ENCODE data around the gene BLOC1S3.
A peak's percentile ranks its signal among the peaks of the same experiment; 100 is the strongest.

BLOC1S3 gene, protein sequence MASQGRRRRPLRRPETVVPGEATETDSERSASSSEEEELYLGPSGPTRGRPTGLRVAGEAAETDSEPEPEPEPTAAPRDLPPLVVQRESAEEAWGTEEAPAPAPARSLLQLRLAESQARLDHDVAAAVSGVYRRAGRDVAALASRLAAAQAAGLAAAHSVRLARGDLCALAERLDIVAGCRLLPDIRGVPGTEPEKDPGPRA

DNA sequence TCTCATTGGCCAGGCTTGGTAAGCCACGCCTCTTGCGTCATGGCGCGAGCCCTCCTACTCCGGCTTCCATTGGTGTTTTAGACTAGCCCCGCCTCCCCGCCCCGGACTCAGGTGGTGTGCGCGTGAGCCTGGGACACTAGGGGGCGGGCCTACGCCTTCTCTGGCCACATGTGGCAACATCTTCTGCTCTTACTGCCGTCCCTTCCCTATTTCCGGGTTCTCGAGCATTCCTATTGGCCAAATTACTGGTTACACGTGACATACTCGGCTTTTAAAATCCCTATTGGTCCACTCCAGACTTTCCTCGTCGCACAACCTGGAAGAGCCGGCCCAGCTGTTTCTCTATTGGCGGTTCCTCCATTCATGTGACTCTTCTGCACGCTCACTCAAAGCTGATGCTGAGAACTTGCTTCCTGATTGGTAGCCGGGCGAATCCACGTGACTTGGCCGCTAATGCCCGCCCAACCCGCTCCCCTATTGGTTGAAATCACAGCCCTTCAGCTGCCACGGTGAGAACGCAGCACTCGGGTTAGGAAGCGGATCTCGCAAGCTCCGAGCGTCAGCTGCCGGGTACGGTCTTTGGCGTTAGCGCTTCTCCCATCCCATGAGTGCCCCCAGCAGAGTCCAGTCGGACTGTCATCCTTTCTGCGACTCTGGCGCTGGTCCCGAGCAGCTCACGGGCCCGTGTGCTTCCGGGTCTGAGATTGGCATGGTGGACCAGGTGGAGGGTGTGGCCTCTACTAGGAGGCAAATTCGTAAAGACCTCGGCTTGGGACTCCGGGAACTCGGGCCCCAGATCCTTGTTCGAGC, at the start of gene BLOC1S3:
Gene BLOC1S3 (plus strand): TSS at position 523 of the 810 bp plus-strand sequence. CDS start 513 bp downstream, outside the sequence.
- DNase-seq: peak; percentile 100

DNA sequence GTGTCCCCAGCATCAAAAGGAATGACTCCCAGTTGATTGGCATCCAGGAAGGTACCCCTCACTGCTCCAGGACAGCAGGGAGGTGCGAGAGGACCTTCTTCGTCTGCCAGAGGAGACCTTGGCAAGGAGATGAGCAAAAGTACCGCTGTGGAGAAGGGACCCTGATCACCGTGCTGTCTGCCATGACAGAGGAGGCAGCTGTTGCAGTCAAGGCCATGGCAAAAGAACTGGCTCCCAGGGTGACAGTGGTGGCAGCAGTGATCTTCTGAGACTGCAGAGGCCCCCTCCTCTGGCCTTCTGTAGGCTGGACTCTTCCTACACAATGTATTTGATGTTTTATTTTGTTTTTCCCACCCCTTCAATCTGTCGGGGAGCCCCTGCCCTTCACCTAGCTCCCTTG, 49.8 kb upstream of the BLOC1S3 start:
- DNase-seq: no peak

DNA sequence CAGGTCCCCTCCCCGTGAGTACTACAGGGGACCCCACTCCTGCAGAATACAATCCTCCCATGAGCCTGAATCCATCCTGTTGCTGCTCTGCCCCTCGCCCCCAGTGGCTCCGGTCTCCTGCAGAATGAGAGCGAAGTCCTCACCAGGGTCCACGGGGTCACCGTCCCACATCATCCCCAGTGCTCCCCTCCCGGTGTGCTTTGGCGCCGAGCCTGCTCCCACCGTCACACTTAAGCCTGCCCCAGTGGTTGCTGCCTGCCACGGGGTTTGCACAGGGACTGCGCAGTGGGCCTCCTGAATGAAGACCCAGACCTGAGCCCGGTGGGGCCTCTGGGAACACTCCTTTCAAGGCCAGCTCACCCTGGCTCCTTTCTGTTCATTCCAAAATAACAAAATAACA, 48.3 kb upstream of the BLOC1S3 start:
- DNase-seq: no peak

DNA sequence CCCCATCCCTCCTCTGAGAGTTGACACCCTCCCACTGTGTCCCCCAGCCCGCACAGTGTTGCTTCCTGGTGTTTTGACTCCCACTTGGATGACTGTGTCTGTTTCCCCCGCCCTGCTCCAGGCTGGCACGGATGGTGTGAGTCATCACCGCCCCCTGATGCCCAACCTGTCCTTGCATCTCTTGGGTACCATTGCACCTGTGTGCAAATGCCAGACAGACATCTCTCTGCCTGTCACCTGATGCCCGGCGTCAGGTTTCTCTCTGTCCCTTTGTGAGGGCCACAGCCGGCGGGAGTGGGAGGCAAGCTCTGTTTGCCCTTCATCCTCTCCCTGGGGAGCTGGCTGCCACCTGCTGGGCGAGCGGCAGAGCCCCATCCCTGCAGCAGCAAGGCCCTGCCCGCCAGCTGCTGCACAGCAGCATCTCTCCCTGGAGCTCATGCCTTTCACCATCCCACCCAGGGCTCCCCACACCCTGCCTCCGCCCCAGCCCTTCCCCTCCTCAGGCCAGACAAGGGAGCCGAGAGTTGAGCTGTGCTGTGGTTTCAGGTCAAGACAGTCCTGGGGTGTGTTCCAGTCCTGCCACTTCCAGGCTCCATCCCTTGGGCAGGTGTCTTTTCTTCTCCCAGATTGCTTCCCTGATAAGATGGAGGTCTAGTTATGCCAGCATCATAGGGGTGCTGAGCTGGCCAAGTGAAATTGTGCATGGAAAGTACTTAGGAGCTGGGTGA, 47.5 kb upstream of the BLOC1S3 start:
- no peak for DNase-seq

DNA sequence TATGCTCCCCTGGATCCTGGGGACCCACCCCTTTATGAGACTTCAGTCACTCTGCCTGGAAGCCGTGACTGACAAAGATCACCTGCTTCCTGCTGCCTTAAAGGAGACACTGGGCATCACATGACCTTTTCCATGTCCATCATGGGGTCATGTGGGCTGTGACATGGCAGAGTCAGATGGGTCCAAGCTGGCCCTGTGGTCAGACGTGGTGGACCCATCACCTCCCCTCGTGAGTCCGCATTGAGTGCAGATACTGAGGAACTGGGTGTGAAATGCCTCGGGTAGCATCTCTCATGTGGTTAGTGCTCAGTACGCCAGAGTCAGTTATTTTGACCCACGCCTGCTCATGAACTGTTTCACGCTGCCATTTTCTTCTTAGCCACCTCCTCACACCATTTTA, 44.9 kb upstream of the BLOC1S3 start:
- no peak for DNase-seq

DNA sequence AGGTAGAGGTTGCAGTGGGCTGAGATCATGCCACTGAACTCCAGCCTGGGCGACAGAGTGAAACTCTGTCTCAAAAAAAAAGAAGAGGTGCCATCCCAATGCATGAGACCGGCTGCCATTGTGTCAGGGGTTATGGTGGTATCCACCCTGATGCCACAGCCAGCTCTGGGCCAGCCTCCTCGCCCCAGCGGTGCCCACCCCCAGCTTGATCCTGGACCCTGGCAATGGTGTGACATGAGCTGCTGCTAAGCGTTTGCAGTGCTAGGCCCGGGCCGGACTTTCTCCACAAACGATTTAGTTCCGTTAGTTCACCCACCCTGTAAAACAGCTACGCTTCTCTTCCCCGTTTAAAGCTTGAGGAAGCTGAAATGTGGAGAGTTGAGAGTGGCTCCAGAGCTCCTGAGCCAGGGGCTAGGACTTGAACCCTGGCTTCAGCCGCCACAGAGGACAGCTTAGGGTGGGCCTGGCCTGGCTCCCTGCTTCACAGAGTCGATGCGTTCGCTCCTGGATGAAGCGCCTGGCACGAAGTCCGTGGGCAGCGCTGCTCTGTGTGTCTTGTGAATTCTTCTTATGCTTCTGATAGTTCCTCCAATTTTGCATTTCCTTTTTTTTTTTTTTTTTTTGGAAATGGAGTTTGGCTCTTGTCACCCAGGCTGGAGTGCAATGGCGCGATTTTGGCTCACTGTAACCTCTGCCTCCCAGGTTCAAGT, 43.3 kb upstream of the BLOC1S3 start:
- no peak for DNase-seq

DNA sequence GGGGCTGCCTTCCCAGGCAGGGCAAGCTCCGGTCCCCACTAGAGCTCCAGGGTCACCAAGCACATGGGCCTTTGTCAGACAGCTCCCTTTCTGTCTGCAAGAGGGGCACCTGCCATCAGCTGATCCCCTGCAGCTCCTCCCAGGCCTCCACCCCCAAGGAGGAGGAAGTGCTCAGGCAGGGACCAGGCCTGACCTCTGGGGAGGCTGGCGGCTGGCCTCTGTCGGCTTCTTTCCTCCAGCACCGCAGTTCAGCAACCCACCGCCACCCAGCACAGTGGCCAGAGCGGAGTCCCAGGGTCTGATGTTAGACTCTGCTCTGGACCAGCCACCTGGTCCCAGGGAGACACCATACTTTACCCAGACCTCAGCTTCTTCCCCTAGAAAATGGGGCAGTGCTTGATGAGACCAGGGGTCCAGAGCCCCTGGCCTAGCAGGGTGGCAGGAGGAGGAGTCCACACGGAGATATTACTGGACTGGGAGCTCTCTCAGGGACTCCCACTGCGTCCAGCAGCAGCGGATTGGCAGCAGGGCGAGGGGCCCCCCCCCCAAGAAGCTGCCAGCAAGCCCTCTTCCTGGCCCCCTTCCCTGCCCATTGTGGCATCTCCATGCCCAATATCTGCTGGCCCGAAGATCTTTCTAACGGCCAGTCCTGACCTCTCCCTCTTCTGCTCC, 41.9 kb upstream of the BLOC1S3 start:
- no peak for DNase-seq

DNA sequence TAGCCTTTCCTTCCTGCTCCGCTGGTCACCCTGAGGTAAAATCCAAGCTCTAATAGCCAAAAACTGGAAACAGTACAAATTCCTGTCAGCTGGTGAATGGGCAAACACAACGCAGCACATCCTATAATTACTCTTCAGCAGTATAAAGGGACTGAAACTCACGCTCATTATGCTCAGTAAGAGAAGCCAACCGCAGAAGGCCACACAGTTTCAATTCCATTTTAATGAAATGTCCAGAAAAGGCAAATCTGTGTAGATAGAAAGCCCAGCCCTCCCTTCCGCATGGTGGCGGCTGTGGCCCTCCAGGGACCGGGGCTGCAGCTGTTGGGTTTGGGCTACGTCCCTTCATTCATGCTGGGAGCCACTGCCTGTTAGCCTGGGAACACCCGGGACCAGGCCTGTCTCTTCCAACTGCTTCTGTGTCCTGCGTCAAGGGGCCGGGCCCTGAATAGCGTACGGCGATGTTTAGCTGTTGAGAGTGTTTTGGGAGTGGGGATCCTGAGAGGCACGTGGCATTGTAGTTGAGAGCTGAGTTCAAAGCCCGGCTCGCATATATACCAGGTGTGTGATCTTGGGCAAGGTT, 41.3 kb upstream of the BLOC1S3 start:
- no peak for DNase-seq

DNA sequence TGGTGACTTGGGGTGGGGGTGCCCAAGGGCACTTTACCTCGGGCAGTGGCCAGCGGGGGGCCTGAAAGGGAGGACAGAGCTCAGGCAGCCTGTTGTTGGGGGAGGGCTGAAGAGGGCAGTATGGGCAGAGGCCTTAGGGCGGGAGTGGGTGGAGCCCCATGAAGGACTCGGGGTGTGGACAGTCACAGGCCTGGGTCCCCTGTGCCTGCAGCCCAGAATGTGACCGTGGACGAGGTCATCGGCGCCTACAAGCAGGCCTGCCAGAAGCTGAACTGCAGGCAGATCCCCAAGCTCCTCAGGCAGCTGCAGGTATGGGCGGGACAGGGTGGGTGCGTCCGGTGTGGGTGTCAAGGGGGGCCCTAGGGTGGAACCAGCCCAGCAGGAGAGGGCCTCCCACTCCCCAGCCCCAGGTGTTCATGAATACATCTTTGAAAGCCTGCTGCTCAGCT, 40.3 kb upstream of the BLOC1S3 start:
- no peak for DNase-seq

DNA sequence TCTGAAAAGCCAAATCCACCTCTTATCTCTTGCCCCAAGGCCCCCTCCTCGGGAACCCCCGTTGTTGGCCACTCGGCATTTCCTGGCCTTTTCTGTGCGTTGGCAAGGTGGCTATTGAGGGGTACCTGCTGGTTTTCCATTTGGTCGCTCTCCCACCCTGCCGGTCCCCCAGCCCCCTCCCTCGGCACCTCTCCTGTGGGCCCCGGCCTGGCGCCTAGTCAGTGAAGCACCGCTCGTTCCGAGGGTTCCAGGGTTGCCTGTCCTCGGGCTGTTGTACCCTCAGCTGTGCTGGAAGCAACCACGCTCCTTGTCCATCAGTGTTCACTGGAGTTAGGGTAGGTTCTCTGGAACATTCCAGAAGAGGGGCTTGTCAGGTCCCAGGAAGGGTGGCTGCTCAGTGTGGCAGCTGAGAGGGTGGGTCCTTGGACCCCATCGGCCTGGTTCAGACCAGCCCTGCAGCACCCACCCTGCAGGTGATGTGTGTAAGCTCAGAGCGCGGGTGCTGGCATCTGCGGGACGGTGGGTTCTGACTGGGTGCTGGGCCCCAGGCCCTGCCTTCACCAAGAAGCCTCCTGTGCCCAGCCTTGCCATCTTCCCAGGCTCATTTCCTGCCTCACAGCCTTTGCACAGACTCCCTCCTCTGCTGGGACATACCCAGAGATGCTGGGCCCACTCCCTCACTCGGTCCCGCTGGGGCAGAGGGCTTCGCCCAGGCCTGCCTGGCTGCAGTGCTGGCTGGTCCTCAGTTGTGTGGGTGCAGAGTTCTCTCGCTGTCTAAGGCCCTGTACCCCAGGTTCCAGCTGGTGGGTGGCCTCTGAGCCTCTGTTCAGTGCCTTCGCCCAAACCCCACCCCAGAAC, 39.1 kb upstream of the BLOC1S3 start:
- DNase-seq: no peak

DNA sequence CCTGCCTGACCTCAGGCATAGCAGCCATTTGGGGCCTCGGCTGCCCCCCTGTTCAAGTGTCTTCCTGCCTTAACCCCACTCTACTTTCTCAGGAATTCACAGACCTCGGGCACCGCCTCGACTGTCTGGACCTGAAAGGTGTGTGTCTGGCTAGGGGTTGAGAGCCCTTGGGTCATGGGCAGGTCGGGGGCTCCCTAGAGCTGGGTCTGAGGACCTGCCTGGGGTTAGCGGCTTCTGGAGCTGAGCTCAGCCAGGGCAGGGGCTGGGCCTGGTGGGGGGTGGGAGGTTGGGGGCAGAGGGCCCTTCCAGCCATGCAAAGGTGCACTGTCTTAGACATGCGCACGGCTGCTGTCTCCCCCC, 38.5 kb upstream of the BLOC1S3 start:
- no peak for DNase-seq

DNA sequence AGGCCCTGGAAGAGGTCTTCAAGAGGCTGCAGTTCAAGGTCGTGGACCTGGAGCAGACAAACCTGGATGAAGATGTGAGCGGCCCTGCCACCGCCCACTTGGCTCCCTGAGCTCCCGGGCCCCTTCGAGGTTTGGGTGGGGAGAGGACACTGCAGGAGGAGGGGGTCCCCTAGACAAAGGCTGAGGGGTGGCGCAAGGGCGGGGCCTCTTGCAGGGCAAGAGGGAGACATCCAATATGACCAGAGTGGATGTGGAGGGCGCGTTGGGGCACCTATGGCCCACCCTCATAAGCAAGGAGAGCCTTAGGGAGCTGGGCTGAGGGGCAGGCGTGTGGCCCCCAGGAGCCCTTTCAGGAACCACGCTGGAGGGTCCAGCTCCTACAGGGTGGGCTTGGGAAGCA, 38.1 kb upstream of the BLOC1S3 start:
- DNase-seq: no peak

DNA sequence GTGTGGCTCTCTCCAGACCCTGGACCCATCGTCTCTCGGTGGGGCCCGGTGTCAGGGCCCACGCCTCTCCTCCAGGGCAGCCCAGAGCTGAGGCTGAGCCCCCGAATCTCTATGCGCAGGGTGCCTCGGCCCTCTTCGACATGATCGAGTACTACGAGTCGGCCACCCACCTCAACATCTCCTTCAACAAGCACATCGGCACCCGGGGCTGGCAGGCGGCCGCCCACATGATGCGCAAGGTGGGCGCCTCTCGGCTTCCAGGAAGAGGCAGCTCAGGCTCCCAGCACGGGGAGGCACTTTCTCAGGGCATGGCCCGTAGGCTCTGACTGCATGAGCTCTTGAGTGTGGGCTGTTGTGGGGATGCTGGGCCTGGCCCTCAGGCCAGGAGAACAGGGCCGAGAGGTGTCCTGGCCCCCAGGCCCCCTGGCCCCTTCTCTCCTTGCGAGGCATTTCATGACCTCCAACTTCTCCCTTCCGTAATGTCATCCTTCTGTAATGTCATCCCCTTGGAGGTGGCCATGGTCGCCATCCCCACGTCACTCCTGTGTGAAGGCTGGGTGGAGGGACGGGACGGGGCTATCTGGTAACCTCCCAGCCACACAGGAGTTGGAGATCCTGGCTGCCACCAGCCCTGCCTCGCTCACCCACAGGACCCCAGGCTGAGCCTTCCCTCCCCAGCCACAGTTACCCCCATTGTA, 37.2 kb upstream of the BLOC1S3 start:
- DNase-seq: no peak

DNA sequence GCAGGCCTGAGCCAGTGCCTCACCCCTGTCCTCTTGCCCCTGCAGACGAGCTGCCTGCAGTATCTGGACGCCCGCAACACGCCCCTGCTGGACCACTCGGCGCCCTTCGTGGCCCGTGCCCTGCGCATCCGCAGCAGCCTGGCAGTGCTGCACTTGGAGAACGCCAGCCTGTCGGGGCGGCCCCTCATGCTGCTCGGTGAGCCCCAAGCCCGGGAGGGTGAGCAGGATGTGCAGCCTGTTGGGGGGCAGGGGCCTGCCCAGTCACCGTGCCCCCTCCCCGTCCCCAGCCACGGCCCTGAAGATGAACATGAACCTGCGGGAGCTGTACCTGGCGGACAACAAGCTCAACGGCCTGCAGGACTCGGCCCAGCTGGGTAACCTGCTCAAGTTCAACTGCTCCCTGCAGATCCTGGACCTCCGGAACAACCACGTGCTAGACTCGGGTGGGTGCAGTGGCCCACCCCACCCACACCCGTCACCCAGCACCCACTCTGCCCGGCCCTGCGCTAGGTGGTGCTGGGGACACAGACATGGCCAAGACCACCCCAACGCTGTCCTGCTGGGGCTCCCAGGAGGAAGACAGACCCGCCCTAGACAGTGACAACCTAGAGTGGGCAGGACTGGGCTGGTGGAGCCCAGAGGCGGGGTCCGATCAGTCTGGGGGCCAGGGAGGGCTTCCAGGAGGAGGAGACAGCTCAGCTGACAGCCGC, 36.4 kb upstream of the BLOC1S3 start:
- no peak for DNase-seq

DNA sequence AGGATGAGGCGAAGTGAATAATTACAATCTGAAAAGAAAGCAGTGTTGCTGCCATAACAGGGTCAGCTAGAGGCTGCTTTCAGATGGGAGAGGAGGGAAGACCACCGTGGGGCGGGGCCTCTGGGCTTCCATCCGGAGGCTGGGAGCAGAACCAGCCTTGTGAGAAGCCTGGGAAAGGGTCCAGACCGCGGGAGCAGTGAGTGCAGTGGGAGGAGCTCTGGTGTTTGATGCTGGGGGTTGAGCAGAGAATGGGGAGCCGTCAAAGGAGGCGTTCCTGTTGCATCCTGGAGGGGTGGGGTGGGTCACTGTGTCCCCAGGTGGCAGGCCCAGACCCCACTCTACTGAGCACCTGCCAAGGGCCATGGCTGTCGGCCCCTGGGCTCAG, 35.9 kb upstream of the BLOC1S3 start:
- no peak for DNase-seq

DNA sequence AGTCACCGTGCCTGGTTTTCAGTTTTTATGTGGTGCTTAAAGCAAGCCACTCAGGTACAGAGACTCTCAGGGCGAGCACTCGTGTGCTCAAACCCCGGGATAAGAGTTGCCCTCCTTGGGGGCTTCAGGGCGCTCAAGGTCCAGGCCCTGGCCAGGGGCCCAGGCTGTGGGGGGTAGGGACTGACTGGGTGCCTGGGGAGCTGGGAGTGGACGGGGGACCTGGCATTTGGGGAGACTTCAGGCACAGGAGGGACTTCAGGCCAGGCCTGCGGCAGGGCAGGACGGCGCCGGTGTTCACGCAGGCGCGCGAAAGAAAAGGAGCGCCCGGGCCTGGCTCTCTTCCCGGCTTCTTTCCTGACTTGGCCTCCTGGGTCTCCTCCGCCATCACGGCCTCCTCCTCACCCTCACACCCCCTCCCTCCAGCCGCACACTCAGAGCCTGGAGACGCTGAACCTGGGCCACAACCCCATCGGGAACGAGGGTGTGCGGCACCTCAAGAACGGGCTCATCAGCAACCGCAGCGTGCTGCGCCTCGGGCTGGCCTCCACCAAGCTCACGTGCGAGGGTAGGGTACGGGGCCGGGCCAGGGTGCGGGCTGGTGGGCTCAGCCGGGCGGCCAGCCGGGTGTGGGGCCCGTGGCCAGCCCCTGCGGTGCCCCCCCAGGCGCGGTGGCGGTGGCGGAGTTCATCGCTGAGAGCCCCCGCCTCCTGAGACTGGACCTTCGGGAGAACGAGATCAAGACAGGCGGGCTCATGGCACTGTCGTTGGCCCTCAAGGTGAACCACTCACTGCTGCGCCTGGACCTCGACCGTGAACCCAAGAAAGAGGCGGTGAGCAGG, 33.9 kb upstream of the BLOC1S3 start:
- no peak for DNase-seq

DNA sequence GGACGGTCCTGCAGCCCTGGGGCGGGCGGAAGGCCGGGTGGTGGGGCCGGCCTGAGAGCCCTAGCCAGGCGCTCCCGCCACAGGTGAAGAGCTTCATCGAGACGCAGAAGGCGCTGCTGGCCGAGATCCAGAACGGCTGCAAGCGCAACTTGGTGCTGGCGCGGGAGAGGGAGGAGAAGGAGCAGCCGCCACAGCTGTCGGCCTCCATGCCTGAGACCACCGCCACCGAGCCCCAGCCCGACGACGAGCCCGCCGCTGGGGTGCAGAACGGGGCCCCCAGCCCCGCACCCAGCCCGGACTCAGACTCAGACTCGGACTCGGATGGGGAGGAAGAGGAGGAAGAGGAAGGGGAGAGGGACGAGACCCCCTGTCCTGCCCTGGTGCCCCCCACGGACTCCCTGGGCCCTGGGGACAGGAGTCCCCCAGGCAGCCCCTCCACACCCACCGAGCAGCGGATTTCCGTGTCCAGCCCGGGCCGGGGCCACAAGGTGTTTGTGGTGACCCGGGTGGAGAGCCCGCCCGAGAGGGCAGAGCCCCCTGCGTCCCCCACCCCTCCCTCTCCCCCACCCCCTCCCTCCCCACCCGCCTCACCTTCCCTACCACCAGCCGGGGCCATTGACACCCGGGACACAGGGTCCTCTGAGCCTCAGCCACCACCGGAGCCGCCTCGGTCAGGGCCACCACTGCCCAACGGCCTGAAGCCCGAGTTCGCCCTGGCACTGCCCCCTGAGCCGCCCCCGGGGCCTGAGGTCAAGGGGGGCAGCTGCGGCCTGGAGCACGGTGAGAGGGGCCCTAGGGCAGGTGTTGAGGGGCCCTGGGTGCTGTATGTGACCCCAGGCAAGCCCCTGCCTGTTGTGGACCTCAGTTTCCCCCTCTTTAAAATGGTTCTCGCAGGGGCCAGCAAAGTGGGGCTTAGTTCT, 33.1 kb upstream of the BLOC1S3 start:
- no peak for DNase-seq

DNA sequence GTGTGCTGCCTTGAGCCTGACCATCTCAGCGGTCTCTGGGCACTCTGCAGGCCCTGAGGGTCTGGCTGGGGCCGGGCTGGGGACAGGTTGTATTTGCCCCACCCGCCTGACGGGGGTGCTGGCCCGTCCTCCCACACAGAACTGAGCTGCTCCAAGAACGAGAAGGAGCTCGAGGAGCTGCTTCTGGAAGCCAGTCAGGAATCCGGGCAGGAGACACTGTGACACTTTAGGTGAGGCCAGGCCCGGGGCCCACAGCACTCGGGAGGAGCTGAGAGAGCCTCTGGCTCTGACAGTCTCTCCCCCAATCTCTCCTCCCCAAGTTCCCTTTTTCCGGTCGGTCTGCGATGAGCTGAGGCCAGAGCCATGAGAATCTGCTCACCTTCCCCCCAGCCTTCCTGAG, 32.3 kb upstream of the BLOC1S3 start:
- no peak for DNase-seq
